Activated CD8-positive, alpha-beta memory T cell treated with anti-CD3 and anti-CD28 coated beads, Interleukin-2, amount 50 U/mL, for 48 hours (primary cell): Measurements from ENCODE around the gene AKR1C8.
A peak's percentile ranks its signal among the peaks of the same experiment; 100 is the strongest.
"Not testable (repeated sequence)": the region's sequence is repeated elsewhere in the genome, so short reads cannot be mapped to it uniquely, and the experiment has no call there.

Experiments
- DNase-seq: peaks from one replicate; pipeline ENCODE4 v3.0.0-alpha.2; 2020

Gene AKR1C8

GRCh38 chr10:5184987-5185775 lies at the start of gene AKR1C8:
Gene AKR1C8 (minus strand): TSS chr10:5185150. CDS start chr10:5185104, 46 bp downstream.
- DNase-seq, result no peak

DNA sequence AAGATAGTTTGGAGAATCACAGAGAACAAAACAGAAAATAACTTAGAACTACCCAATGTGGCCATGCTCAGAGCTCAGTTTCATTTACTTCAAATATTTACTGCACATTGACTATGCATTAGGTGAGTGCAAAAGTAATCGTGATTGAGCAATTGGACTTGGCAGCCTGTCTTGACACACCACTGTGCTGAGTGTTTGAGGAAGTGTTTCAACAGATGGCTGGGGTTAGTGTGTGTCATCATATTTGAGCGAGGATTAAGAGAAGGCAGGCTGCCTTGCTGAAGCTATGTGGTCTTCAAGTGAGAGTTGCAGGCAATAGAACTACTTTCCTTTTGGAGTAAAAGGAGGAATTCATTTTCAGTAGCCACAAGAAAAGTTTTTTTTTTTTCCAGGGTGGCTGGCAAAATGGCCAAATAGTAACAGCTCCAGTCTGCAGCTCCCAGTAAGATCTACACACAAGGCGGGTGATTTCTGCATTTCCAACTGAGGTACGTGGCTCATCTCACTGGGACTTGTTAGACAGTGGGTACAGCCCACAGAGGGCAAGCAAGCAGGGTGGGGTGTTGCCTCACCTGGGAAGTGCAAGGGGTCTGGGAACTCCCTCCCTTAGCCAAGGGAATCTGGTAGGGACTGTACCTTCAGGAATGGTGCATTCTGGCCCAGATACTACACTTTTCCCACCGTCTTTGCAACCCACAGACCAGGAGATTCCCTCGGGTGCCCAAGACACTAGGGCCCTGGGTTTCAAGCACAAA lies 49.3 kb upstream of the AKR1C8 start:
- DNase-seq, result no peak

GRCh38 chr10:5233324-5233723 lies 48.4 kb upstream of the AKR1C8 start:
- no peak for DNase-seq

DNA sequence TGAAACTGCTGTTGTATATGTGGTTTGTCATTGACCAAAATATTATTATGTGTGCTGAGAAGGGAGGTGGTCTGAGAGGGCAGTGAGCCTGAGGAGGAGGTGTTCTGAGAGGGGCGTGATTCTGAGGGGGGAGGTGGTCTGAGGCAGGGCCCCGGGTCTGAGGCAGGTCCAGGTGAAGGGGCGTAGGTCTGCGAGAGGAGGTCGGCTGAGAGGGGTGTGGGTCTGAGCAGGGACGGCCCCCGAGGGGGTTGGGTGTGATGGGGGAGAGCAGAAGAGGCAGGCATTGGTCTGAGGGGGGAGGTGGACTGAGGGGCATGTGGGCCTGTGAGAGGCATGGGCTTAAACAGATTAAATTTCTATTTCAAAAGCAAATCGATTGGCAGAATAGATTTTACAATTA lies 44.1 kb upstream of the AKR1C8 start:
- DNase-seq, result no peak

DNA sequence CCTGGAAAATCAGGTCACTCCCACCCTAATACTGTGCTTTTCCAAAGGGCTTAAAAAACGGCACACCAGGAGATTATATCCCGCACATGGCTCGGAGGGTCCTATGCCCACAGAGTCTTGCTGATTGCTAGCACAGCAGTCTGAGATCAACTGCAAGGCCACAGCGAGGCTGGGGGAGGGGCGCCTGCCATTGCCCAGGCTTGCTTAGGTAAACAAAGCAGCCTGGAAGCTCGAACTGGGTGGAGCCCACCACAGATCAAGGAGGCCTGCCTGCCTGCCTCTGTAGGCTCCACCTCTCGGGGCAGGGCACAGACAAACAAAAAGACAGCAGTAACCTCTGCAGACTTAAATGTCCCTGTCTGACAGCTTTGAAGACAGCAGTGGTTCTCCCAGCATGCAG lies 38.0 kb upstream of the AKR1C8 start:
- DNase-seq, result not testable (repeated sequence)

GRCh38 chr10:5219262-5219661 lies 34.3 kb upstream of the AKR1C8 start:
- no peak for DNase-seq

- no peak for DNase-seq
Measured at GRCh38 chr10:5216801-5217200, 31.9 kb upstream of the AKR1C8 start.

- DNase-seq, result no peak
Measured at GRCh38 chr10:5211696-5212536, 27.0 kb upstream of the AKR1C8 start.

- not testable (repeated sequence) for DNase-seq
Measured at GRCh38 chr10:5210261-5210660, 25.3 kb upstream of the AKR1C8 start.

DNA sequence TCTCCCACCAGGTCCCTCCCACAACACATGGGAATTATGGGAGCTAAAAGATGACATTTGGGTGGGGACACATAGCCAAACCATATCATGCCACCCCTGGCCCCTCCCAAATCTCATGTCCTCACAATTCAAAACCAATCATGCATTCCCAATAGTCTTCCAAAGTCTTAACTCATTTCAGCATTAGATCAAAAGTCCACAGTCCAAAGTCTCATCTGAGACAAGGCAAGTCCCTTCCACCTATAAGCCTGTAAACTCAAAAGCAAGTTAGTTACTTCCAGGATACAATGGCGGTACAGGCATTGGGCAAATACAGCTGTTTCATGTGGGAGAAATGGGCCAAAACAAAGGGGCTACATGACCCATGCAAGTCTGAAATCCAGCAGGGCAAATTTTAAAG lies 24.8 kb upstream of the AKR1C8 start:
- DNase-seq, result not testable (repeated sequence)

DNA sequence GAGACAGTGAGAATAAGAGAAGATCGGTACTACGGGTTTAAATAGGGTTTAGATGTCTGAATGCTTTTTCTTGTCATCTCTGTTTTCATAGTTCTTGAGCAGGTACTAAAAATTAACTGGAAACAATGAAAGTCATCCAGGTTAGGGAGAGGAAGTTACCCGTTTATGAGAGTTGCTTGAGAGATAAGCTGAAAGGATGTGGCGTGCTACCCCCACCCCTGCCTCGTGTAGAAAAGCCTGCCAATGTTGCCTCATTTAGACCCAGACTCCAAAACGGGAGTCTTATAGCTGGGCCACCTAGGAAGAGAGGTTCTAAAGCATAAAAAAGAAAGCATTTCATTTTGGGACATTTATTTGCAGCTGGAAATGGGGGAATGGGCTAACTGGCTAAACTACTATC lies 21.8 kb upstream of the AKR1C8 start:
- no peak for DNase-seq

- DNase-seq, result no peak
Measured at GRCh38 chr10:5199398-5199797, 14.4 kb upstream of the AKR1C8 start.

GRCh38 chr10:5198386-5198785 lies 13.4 kb upstream of the AKR1C8 start:
- DNase-seq, result no peak

- DNase-seq, result no peak
Measured at GRCh38 chr10:5196702-5197113, 11.8 kb upstream of the AKR1C8 start, which contains the start of gene AKR1C4. Gene AKR1C4 (plus strand): TSS chr10:5196837. CDS start chr10:5196868, 31 bp downstream.

- DNase-seq, result no peak
Measured at GRCh38 chr10:5195727-5196374, 10.9 kb upstream of the AKR1C8 start.

- DNase-seq, result no peak
Measured at GRCh38 chr10:5194431-5194830, 9.5 kb upstream of the AKR1C8 start.

- no peak for DNase-seq
Measured at GRCh38 chr10:5188358-5188757, 3.4 kb upstream of the AKR1C8 start.

- no peak for DNase-seq
Measured at GRCh38 chr10:5187867-5188266, 2.9 kb upstream of the AKR1C8 start.

DNA sequence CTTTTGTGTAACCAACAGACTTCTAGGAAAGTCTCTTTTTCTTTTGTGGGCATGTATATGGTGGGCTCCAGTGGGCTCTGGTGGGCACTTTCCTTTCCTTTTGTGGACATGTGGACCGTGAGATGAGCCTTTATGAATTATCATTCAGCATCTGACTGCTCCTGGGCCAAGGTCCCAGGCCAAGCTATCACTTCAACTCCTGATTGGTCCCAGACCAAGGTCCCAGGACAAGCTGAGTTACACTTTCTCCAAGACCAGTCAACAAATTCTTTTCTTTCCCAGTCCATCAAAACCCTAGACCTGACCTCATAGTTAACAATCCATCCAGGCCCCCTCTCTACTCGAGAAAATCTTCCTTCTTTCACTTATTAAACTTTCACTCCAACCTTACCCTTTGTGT lies 1.0 kb downstream of the AKR1C8 start:
- DNase-seq, result no peak

- not testable (repeated sequence) for DNase-seq
Measured at GRCh38 chr10:5180503-5180902, 4.4 kb downstream of the AKR1C8 start.

GRCh38 chr10:5175581-5175980 lies 9.4 kb downstream of the AKR1C8 start:
- not testable (repeated sequence) for DNase-seq

DNA sequence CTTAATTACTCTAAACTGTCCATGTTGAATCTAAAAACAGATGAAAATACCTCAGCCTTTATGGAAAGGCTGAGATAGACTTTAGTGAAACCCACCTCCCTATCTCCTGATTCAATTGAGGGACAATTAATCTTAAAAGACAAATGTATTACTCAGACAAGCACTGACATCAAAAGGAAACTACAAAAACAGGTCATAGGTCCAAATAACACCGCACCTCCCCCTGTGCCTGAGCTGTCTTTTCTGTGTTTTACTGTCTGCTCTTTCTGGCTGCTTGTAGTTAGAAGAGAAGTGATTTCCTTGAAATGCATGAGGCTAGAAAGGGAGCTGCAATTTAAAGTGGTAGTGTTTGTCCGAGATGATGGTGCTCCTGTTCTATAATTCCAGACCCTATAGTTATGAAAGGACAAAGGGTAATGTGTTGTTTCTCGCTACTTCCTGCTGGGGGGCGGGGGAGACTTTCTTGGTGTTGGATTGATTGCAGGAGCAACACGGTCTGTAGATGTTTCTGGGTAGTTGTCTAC lies 16.0 kb downstream of the AKR1C8 start:
- DNase-seq, result peak; percentile 53
